Activated CD4-positive, CD25-positive, alpha-beta regulatory T cell (primary cell): Measurements from ENCODE around the gene NDUFAF5.

Source experiments
- DNase-seq, 4 experiments: peaks; one replicate each; lab custom pipeline; 2025; lab: John Stamatoyannopoulos, UW

NDUFAF5 gene

GRCh38 chr20:13822459-13822858 is 37.6 kb downstream of the NDUFAF5 start:
- DNase-seq, result no peak

GRCh38 chr20:13824459-13824858 is 39.6 kb downstream of the NDUFAF5 start:
- no peak for DNase-seq

GRCh38 chr20:13825465-13825864 is 40.6 kb downstream of the NDUFAF5 start:
- DNase-seq, result no peak

GRCh38 chr20:13831476-13831875 is 46.6 kb downstream of the NDUFAF5 start:
- no peak for DNase-seq

- DNase-seq, result no peak
These were observed 53.8 kb downstream of the NDUFAF5 start for GRCh38 chr20:13838664-13839063.

- DNase-seq, result no peak
These were observed 54.7 kb downstream of the NDUFAF5 start for GRCh38 chr20:13839421-13840092.

- no peak for DNase-seq
These were observed 55.3 kb downstream of the NDUFAF5 start for GRCh38 chr20:13840093-13840465.

- DNase-seq, result no peak
These were observed 56.4 kb downstream of the NDUFAF5 start for GRCh38 chr20:13841206-13841605.

GRCh38 chr20:13844296-13844695 is 59.5 kb downstream of the NDUFAF5 start:
- DNase-seq, result no peak

GRCh38 chr20:13851279-13851678 is 66.5 kb downstream of the NDUFAF5 start:
- no peak for DNase-seq

GRCh38 chr20:13852306-13852705 is 67.5 kb downstream of the NDUFAF5 start:
- DNase-seq, result no peak

GRCh38 chr20:13855613-13856012 is 70.8 kb downstream of the NDUFAF5 start:
- DNase-seq, result no peak

GRCh38 chr20:13856354-13856753 is 71.5 kb downstream of the NDUFAF5 start:
- DNase-seq, result no peak

GRCh38 chr20:13857304-13857703 is 72.5 kb downstream of the NDUFAF5 start:
- DNase-seq, result no peak

GRCh38 chr20:13857961-13858360 is 73.1 kb downstream of the NDUFAF5 start:
- no peak for DNase-seq

GRCh38 chr20:13858439-13858838 is 73.6 kb downstream of the NDUFAF5 start:
- DNase-seq, result no peak

GRCh38 chr20:13858871-13859270 is 74.0 kb downstream of the NDUFAF5 start:
- DNase-seq, result no peak

- DNase-seq, result no peak
These were observed 77.4 kb downstream of the NDUFAF5 start for GRCh38 chr20:13862245-13862644.

GRCh38 chr20:13863244-13863643 is 78.4 kb downstream of the NDUFAF5 start:
- no peak for DNase-seq

- no peak for DNase-seq
These were observed 80.3 kb downstream of the NDUFAF5 start for GRCh38 chr20:13865156-13865555.

GRCh38 chr20:13865791-13866351 is 81.0 kb downstream of the NDUFAF5 start:
- DNase-seq, result no peak

- DNase-seq, result no peak
These were observed 83.5 kb downstream of the NDUFAF5 start for GRCh38 chr20:13868331-13868730.

GRCh38 chr20:13870170-13870748 is 85.4 kb downstream of the NDUFAF5 start:
- no peak for DNase-seq
